Vagina (tissue), 2 donors: ENCODE results near the gene GAMT. TPM values are rescaled to one million over a fixed set of nuclear protein-coding genes. Genes with fewer than 3 reads are reported as not detected.

Experiments used
- DNase-seq, 2 donors: peaks; one replicate each; pipeline ENCODE4 v3.0.0-alpha.2; 2017; ENCODE audit errors: extremely low spot score in 2 of 2
- H3K27ac ChIP-seq: fragments of 200-600 bp; sonication (generic); one replicate; pipeline ENCODE4 v1.5.1; 2019
- H3K27me3 ChIP-seq: fragments of 200-600 bp; sonication (generic); one replicate; pipeline ENCODE4 v1.5.1; 2019
- H3K36me3 ChIP-seq, 2 donors: fragments of 200-600 bp; sonication (generic); one replicate each; pipeline ENCODE4 v1.5.1; 2017 to 2019
- H3K4me1 ChIP-seq: fragments of 200-600 bp; sonication (generic); one replicate; pipeline ENCODE4 v1.5.1; 2019
- H3K4me3 ChIP-seq, 2 donors: fragments of 200-600 bp; sonication (generic); 1 replicate in 1 of 2; 2 replicates in 1 of 2; pipeline ENCODE4 v1.5.1; 2016 to 2019
- H3K9me3 ChIP-seq: fragments of 200-600 bp; sonication (generic); one replicate; pipeline ENCODE4 v1.5.1; 2019
- POLR2A ChIP-seq, 2 donors: fragments of 450-650 bp; IDR thresholded peaks; one replicate each; pipeline ENCODE4 v1.6.1; 2017; ENCODE audit warnings: antibody characterized with exemption in 2 of 2, mild to moderate bottlenecking in 2 of 2, moderate library complexity in 2 of 2
- POLR2AphosphoS5 ChIP-seq, 2 donors: sonication (generic); formaldehyde crosslinking; IDR thresholded peaks; one replicate each; pipeline ENCODE4 v1.9.0; 2017; ENCODE audit warnings: antibody characterized with exemption in 2 of 2, mild to moderate bottlenecking in 2 of 2, low read depth in 1 of 2; ENCODE audit not compliant: insufficient read depth in 1 of 2
- intact Hi-C: fragments of 100-400 bp; cut with DNase I; formaldehyde crosslinking; loops from one replicate; pipeline ENCODE4 v1.15.1; 2023
- total RNA-seq: library from RNA; depleted of rRNA; stranded (reverse); fragments of >200 nt; gene quantifications from one replicate; pipeline ENCODE4 v1.2.3, GENCODE V29; 2016
- TF ChIP-seq, protein P1 (sequence below), 3 experiments: fragments of 450-650 bp in 2 of 3; fragments of 200-600 bp in 1 of 3; sonication (generic) in 1 of 3; IDR thresholded peaks; one replicate each; pipeline ENCODE4 v1.5.1; 2017 to 2019; ENCODE audit warnings: antibody characterized with exemption in 3 of 3, mild to moderate bottlenecking in 2 of 3, moderate library complexity in 2 of 3

Gene GAMT
- total RNA-seq, 1 donor from 2014 or later = 29.0 TPM

- no peaks in the 10 kb centered on the region for H3K9me3 ChIP-seq
- H3K4me1 ChIP-seq = peaks cover 65% of the 10 kb centered on the region
- peaks cover 0 to under 1% of the 10 kb centered on the region in 2 donors for H3K36me3 ChIP-seq
- H3K4me3 ChIP-seq = no peak overlapping the region
- H3K27ac ChIP-seq = no peak overlapping the region
- no peak for TF ChIP-seq POLR2AphosphoS5 (IDR thresholded peaks at IDR 0.05; ENCODE audit: insufficient read depth in 1 of 2, low read depth in 1 of 2)
- no peak for TF ChIP-seq POLR2A (IDR thresholded peaks at IDR 0.05)
- TF ChIP-seq, protein P1, sequence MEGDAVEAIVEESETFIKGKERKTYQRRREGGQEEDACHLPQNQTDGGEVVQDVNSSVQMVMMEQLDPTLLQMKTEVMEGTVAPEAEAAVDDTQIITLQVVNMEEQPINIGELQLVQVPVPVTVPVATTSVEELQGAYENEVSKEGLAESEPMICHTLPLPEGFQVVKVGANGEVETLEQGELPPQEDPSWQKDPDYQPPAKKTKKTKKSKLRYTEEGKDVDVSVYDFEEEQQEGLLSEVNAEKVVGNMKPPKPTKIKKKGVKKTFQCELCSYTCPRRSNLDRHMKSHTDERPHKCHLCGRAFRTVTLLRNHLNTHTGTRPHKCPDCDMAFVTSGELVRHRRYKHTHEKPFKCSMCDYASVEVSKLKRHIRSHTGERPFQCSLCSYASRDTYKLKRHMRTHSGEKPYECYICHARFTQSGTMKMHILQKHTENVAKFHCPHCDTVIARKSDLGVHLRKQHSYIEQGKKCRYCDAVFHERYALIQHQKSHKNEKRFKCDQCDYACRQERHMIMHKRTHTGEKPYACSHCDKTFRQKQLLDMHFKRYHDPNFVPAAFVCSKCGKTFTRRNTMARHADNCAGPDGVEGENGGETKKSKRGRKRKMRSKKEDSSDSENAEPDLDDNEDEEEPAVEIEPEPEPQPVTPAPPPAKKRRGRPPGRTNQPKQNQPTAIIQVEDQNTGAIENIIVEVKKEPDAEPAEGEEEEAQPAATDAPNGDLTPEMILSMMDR (IDR thresholded peaks at IDR 0.05) = no peak
- DNase-seq = no peak
- H3K27me3 ChIP-seq = no peaks in the 10 kb centered on the region
- intact Hi-C loops = no loop called here
These were observed 3.5 kb downstream of the GAMT start for GRCh38 chr19:1397838-1398237.

GRCh38 chr19:1396768-1397679, 4.3 kb downstream of the GAMT start:
- TF ChIP-seq POLR2A (IDR thresholded peaks at IDR 0.05) = no peak
- TF ChIP-seq, protein P1 (IDR thresholded peaks at IDR 0.05) = no peak
- no peak for TF ChIP-seq POLR2AphosphoS5 (IDR thresholded peaks at IDR 0.05; ENCODE audit: insufficient read depth in 1 of 2, low read depth in 1 of 2)
- Histone ChIP-seq H3K36me3 (peaks cover 0 to 9% of the 10 kb centered on the region in 2 donors), H3K4me1 (peaks cover 57% of the 10 kb centered on the region), H3K9me3 (no peaks in the 10 kb centered on the region), H3K27ac (no peak overlapping the region), H3K27me3 (no peaks in the 10 kb centered on the region), H3K4me3 (no peak overlapping the region)
- no peak for DNase-seq
- intact Hi-C loops = no loop called here

DNA sequence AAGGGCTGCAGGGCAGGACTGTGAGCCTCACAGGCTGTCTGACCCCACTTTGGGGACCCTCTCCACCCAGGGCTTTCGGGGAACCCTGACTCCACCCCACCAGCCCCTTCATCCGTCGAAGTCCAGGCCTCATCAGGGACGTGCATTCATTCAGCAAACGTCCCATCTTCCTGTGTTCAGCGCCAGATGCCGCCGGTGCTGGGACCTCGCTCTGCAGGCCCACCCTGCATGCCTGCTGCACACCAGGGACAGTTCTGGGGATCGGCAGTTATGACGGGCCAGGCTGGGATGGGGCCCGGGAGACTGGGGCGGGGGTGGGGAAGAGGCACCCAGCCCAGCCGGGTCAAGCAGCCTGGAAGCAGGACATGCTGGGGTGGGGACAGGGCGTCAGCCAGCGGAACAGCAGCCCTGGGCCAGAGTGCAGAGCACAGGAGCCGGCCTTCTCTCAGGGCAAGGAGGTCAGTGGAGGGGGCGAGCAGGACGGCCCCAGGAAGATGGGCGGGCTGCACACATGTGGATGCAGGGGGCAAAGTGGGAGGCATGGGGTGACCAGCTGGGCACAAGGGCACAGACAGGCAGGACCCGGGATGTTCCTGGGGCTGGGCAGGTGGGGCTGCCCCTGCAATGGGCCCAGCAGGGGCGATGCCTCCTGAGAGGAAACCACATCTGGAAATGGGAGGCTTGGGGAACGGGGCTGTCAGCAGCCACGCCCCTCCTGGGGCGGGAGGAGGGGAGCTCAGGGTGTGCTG, 5.1 kb downstream of the GAMT start:
- peaks cover 51% of the 10 kb centered on the region for H3K4me1 ChIP-seq
- H3K27me3 ChIP-seq = no peaks in the 10 kb centered on the region
- H3K36me3 ChIP-seq = peaks cover 0 to 17% of the 10 kb centered on the region in 2 donors
- no peaks in the 10 kb centered on the region for H3K9me3 ChIP-seq
- no peak overlapping the region for H3K4me3 ChIP-seq
- DNase-seq = no peak
- H3K27ac ChIP-seq = no peak overlapping the region
- intact Hi-C loops = no loop called here
- TF ChIP-seq POLR2AphosphoS5 (IDR thresholded peaks at IDR 0.05; ENCODE audit: insufficient read depth in 1 of 2, low read depth in 1 of 2) (no peak), POLR2A (IDR thresholded peaks at IDR 0.05) (no peak)
- TF ChIP-seq, protein P1 (IDR thresholded peaks at IDR 0.05) = no peak

GRCh38 chr19:1395194-1396018, 5.9 kb downstream of the GAMT start:
- H3K4me1 ChIP-seq = peaks cover 43% of the 10 kb centered on the region
- peaks cover 0 to 22% of the 10 kb centered on the region in 2 donors for H3K36me3 ChIP-seq
- intact Hi-C loops = no loop called here
- H3K9me3 ChIP-seq = no peaks in the 10 kb centered on the region
- TF ChIP-seq, protein P1 (IDR thresholded peaks at IDR 0.05) = no peak
- TF ChIP-seq POLR2A (IDR thresholded peaks at IDR 0.05) = no peak
- TF ChIP-seq POLR2AphosphoS5 (IDR thresholded peaks at IDR 0.05; ENCODE audit: insufficient read depth in 1 of 2, low read depth in 1 of 2) = no peak
- no peaks in the 10 kb centered on the region for H3K27me3 ChIP-seq
- no peak for DNase-seq
- H3K4me3 ChIP-seq = no peak overlapping the region
- no peak overlapping the region for H3K27ac ChIP-seq
